ENCODE data around the gene PTGES2. TPM values are rescaled to one million over a fixed set of nuclear protein-coding genes. Genes with fewer than 3 reads are reported as not detected.

PTGES2 gene
- total RNA-seq: 112 and 116 TPM in 2 replicates

GRCh38 chr9:128127568-128127989 lies at the start of gene PTGES2:
TSS of gene PTGES2 (minus strand) at chr9:128127729. CDS start at chr9:128127717, 12 bp downstream.

DNA sequence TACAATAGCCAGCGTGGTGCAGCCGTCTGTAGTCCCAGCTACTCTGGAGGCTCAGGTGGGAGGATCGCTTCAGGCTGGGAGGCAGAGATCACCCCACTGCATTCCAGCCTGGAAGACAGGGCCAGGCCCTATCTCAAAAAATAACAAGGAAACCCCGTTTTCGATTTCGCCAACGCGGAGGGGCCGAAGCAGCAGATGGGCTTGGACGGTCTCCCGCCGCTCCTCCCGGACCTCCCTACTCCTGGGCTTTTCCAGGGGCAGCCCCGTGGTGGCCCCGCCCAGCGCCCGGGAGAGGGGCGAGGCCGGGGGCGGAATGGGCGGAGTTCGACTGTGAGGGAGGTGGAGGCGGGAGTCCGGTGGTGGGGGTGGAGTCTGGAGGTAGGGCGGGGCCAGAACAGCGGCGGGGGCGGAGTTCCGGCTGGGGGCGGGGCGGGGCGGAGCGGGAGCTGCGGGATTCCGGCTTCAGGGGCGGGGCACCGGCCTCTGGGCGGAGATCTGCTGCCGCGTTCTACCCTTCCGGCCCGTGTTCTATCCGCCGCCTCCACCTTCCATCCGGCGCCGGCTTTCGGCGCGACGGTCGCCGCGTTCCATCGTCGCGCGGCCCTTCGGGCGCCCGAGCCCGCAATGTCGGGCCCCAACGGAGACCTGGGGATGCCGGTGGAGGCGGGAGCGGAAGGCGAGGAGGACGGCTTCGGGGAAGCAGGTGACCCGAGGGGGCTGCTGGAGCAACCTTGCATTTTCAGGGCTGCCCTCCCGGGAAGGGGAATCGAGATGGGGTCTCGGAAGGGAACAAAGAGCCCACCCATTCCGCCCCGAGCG lies 32.5 kb upstream of the PTGES2 start, which contains the start of gene BBLN:
TSS of gene BBLN (plus strand) at position 482 of the 819 bp plus-strand sequence. CDS start at position 625, 143 bp downstream.

DNA sequence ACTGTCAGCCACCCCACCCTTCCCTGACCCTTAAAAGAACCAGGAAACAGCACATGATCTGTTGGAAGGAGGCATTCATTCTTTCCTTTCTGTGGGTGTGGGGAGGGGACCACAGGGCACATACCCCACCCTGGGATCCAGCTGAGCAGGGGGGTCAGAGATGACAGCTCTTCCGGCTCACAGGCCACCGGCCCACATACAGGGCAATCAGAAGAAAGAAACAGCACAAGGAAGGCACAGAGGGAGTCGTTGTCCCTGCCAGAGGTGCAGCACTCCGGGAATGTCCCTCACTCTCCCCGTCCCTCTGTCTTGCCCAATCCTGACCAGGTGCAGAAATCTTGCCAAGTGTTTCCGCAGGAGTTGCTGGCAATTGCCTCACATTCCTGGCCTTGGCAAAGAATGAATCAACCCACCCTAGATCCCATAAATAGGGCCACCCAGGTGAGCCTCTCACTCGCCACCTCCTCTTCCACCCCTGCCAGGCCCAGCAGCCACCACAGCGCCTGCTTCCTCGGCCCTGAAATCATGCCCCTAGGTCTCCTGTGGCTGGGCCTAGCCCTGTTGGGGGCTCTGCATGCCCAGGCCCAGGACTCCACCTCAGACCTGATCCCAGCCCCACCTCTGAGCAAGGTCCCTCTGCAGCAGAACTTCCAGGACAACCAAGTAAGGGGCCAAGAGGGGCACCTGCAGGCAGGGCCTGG lies 21.6 kb upstream of the PTGES2 start, which contains the start of gene LCN2:
TSS of gene LCN2 (plus strand) at position 453 of the 701 bp plus-strand sequence. CDS start at position 526, 73 bp downstream.

Other genes with a start within 250 kb of the PTGES2 start
- 24.7 and 44.8 TPM in 2 replicates for gene ST6GALNAC6, start 228.1 kb downstream of the PTGES2 start, total RNA-seq
- gene ST6GALNAC4, start 210.7 kb downstream of the PTGES2 start, total RNA-seq: 38.7 and 46.9 TPM in 2 replicates
- gene PIP5KL1, start 197.0 kb downstream of the PTGES2 start, total RNA-seq: 0.18 and 1.0 TPM in 2 replicates
- 8.1 and 9.4 TPM in 2 replicates for gene DPM2, start 189.9 kb downstream of the PTGES2 start, total RNA-seq
- 0.99 and 3.4 TPM in 2 replicates for gene EEIG1, start 146.7 kb downstream of the PTGES2 start, total RNA-seq
- gene NAIF1, start 60.4 kb downstream of the PTGES2 start, total RNA-seq: 9.0 and 9.6 TPM in 2 replicates
- gene SLC25A25, start 59.5 kb downstream of the PTGES2 start, total RNA-seq: 12.6 and 16.1 TPM in 2 replicates
- gene LCN2, start 21.7 kb upstream of the PTGES2 start, total RNA-seq: 0.18 TPM in 1 of 2 replicates, not detected in the other
- gene BBLN, start 32.5 kb upstream of the PTGES2 start, total RNA-seq: 19.5 and 21.7 TPM in 2 replicates
- 17.9 and 30.1 TPM in 2 replicates for gene CIZ1, start 63.8 kb upstream of the PTGES2 start, total RNA-seq
- 0.27 and 2.9 TPM in 2 replicates for gene DNM1, start 75.7 kb upstream of the PTGES2 start, total RNA-seq
- 55.2 and 83.3 TPM in 2 replicates for gene GOLGA2, start 148.3 kb upstream of the PTGES2 start, total RNA-seq
- 26.8 and 32.1 TPM in 2 replicates for gene SWI5, start 148.5 kb upstream of the PTGES2 start, total RNA-seq
- gene TRUB2, start 194.7 kb upstream of the PTGES2 start, total RNA-seq: 24.1 and 31.8 TPM in 2 replicates
- 20.9 and 30.8 TPM in 2 replicates for gene COQ4, start 195.1 kb upstream of the PTGES2 start, total RNA-seq
- 27.0 and 27.9 TPM in 2 replicates for gene SLC27A4, start 212.8 kb upstream of the PTGES2 start, total RNA-seq
- 39.2 and 43.2 TPM in 2 replicates for gene URM1, start 243.6 kb upstream of the PTGES2 start, total RNA-seq

All from endothelial cell of coronary artery (primary cell).